Measurements from ENCODE around the gene NUTF2.
"Not testable (repeated sequence)": the region's sequence is repeated elsewhere in the genome, so short reads cannot be mapped to it uniquely, and the experiment has no call there.

Gene NUTF2

DNA sequence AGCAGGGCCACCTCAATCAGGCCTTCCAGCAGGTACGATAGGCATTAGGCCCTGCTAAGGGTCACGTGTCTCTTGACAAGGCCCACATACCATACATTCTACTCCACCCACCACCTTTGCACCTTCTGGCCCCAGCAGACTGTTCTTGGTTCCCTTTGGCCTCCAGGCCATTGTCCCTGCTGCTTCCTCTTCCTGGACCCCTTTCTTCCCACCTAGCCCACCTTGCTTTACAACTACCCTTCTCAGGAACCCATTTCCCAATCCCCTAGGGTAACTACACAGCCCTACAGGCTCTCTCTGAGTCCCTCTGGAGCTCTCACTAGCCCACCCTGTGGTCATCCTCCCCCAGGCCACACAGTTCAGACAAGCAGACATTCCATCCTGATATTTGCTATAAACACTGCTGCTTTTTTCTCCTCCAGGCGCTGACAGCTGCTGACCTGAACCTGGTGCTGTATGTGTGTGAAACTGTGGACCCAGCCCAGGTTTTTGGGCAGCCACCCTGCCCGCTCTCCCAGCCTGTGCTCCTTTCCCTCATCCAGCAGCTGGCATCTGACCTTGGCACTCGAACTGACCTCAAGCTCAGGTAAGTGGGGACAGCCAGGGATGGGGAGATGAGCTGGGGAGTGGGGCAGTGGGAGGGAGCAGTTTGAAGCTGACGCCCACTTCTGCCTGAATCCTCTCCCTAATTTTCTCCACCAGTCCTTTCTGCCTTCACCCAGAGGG lies 36.6 kb downstream of the NUTF2 start:
- in situ Hi-C loops (cut with MboI; ENCODE audit: low sequenced_read_pairs): no loop called here

DNA sequence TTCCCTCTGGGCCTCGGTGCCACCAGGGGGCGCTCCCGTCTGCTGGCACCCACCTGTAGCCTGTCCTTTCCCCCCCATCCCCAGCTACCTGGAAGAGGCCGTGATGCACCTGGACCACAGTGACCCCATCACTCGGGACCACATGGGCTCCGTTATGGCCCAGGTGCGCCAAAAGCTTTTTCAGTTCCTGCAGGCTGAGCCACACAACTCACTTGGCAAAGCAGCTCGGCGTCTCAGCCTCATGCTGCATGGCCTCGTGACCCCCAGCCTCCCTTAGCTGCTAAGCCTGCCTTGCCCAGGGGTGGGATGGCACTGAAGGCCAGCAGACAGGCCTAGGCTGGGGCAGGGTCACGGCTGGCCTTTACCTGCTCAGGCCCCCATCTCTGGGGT lies 37.1 kb downstream of the NUTF2 start:
- in situ Hi-C loops (cut with MboI; ENCODE audit: low sequenced_read_pairs): no loop called here

DNA sequence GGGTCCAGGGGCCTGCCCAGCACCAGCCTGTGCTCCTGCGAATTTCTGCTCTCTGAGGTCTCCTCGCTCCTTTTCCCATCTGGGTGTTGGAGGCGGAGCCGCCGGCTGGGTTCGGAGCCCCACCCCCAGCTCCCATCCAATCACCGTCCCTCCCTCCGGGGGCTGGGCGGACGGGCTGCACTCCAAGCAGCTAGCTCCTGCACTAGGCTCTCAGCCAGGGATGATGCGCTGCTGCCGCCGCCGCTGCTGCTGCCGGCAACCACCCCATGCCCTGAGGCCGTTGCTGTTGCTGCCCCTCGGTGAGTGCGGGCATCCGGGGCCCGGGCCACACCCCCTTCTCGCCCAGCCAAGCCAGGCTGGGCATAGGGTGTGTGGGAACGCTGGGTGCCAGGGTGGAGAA lies 38.0 kb downstream of the NUTF2 start, which contains the start of gene NRN1L:
Gene NRN1L (plus strand): TSS at position 202 of the 400 bp plus-strand sequence. CDS start 19 bp downstream, at position 221.
- in situ Hi-C loops (cut with MboI; ENCODE audit: low sequenced_read_pairs): no loop called here

DNA sequence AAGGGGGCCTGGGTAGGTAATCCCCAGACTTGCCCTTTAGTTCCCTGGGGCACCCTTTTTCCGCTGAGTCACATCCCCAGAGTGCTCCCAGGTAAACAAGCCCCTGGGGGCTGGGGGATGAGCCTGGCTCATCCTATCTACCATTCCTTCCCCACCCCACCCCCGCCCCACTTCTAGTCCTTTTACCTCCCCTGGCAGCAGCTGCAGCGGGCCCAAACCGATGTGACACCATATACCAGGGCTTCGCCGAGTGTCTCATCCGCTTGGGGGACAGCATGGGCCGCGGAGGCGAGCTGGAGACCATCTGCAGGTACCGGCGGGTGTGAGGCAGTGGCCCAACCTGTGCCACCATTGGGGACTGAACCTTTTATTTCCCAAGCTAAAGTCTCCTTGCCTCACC lies 38.8 kb downstream of the NUTF2 start:
- in situ Hi-C loops (cut with MboI; ENCODE audit: low sequenced_read_pairs): no loop called here

DNA sequence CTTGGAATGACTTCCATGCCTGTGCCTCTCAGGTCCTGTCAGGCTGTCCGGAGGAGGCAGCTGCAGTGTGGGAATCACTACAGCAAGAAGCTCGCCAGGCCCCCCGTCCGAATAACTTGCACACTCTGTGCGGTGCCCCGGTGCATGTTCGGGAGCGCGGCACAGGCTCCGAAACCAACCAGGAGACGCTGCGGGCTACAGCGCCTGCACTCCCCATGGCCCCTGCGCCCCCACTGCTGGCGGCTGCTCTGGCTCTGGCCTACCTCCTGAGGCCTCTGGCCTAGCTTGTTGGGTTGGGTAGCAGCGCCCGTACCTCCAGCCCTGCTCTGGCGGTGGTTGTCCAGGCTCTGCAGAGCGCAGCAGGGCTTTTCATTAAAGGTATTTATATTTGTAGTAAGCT lies 39.2 kb downstream of the NUTF2 start:
- in situ Hi-C loops (cut with MboI; ENCODE audit: low sequenced_read_pairs): no loop called here

DNA sequence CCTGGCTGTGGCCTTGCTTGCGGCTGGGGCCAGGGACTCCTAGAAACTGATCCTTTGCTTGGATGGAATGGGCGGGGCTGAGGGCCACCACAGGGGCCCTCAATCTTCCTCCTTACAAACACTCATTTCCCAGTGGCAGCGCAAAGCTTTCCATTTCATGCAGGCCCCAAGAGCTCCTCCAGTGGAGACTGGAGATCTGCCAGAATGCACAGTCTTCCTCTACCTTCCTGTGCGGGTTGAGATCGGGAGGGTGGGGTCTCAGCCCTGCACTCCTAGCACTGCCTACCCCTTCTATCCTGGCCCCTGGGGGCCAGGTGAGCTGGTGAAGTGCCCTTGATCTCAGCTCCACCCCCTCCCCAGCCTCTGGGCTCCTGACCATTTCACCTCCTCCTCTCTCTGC lies 39.7 kb downstream of the NUTF2 start:
- in situ Hi-C loops (cut with MboI; ENCODE audit: low sequenced_read_pairs): no loop called here

DNA sequence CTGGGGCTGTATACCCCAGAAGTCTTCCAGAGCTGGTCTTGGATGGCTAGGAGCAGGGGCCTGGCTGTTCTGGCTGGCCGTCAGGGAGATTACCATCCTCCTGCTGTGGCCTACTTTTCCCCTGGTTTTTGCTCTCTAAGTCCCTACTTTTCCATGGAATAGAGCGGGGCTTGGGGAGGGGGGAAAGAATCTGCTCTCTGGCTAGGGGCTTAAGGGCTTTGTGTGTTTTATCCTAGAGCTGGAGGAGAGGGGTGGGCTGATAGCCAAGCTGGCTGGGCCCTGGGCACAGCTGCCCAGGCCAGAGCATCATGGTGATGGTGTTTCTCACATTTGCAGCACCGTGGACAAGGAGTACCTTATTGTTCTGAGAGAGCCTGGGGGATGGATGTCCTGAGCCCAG lies 41.6 kb downstream of the NUTF2 start:
- in situ Hi-C loops (cut with MboI; ENCODE audit: low sequenced_read_pairs): no loop called here

DNA sequence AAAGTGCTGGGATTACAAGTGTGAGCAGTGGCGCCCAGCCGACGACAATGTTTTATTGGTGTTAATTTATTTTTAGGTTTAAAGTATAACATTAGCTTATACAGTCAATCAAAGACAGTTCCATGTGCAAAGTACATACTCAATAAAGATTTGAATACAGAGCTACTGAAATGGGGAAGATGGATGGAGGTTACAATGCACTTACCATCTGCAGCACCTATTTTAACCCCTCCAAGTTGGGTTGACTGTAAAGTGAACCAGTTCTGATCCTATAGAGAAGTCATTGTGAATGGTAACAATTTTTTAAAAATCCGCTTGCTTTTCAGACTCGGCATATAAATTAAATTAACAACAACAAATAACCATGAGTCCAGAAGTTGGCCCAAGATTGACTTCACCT lies 45.6 kb downstream of the NUTF2 start:
- in situ Hi-C loops (cut with MboI; ENCODE audit: low sequenced_read_pairs): no loop called here

DNA sequence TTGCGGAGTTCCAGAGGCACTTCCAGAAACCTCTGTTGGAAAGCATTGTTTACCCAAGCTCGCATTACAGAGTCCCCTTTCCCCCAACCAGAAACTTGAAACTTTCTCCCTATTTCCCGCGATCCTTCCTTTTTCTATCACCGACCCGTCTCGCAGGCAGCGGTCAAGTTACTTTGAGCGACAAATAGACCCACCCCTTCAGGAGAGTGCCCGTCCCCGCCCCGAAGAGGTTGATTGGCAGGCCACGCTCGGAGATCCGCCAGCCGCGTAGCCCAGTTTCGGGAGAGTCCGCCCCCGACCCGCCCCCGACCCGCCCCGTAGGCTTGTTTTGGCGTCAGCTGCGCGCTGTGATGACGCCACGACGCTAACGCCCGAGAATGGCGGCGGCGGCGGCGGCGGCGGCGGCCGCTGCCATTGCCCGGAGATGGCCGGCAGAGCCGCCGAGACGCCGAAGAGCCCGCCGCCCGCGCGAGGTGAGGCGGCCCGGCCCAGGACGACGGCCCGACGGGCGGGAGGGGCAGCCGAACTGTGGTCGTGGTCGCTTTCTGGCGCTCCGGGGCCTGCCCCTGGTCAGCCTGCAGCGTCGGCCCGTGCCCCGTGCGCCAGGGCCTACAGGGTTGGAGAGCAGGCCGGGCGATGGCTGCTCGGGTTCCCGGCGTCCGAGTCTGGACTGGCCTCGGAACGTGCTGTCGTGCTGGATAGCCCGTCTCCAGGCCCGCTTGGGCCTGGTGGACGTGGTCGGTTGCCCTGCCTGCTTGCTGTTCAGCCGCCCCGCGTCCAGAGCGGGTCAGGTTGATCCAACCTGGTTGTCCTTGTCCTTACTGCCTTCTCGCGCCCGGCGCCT lies 46.4 kb downstream of the NUTF2 start, which contains the start of gene PSKH1:
Gene PSKH1 (plus strand): TSS at position 356 of the 844 bp plus-strand sequence. CDS start 15,496 bp downstream, outside the sequence.
- in situ Hi-C loops (cut with MboI; ENCODE audit: low sequenced_read_pairs): no loop called here

DNA sequence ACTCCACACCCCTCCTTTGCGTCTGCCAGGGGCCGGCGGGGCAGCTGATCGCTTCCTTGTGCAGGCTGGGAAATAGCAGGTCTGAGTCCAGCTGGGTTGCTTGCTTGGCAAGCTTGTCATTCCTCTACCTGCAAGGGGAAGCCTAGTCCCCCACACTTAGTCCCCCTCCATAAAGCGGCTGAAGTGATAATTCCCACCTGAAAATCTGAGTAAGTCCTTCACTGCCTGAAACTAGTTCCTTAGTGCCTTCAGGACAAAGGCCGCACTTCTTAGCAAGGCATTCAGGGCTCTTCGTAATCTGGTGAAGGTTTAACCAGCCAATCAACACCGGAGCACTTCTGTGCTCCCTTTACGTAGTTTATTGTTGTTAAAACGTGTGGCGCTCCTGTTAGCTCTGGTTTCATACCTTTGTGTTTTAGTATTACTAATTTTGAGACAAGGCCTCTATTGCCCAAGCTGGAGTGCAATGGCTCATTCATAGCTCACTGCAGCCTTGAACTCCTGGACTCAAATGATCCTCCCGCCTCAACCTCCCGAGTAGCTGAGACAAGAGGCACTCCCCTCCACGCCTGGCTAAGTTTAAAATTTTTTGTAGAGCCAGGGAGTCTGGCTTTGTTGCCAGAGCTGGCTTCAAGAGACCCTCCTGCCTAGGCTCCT lies 47.1 kb downstream of the NUTF2 start:
- in situ Hi-C loops (cut with MboI; ENCODE audit: low sequenced_read_pairs): no loop called here

DNA sequence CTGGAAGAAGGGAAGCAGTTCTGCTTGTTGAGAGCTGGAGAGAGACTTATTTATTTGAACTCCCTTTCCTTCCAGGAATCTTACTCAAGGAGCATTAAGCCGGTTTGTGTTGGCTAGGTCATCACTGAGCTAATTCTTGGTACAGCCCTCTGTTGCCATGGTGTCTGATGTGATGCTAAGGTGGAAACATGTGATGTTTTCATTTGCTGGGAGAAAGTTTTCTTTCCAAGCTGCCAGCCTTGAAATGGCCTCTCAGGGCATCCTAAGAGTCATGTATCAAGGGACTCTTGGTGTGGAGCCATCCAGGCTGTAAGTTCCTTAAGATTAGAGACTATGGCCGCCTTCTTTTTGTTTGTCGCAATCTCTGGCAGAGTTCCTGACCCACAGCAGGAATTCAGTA lies 50.5 kb downstream of the NUTF2 start:
- in situ Hi-C loops (cut with MboI; ENCODE audit: low sequenced_read_pairs): no loop called here

DNA sequence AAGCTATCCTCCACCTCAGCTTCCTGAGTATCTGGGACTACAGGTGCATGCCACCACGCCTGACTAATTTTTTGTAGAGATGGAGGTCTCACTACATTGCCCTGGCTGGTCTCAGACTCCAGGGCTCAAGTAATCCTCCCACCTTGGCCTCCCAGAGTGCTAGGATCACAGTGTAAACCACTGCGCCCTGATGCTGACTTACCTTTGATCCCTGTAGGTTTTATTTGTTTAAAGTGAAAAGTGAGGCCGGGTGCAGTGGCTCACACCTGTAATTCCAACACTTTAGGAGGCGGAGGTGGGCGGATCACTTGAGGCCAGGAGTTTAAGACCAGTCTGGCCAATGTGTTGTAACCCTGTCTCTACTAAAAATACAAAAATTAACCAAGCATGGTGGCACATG lies 55.0 kb downstream of the NUTF2 start:
- in situ Hi-C loops (cut with MboI; ENCODE audit: low sequenced_read_pairs): no loop called here

DNA sequence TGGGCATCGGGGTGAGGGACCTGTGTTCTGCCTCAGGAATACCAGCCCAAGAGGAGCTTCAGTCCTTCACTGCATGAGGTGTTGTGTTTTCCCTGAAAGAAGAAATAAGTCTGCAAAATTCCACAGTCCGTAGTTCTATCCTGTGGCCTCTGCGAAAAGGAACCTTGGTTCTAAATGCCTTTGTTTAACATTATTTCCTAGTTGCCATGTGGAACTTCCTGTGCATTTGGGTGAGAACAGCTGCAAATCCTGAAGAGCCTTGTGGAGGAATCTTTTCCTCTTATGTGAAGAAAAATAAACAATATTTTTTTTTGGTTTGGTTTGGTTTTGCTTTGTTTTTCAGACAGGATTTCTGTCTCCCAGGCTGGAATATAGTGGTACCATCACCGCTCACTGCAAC lies 56.1 kb downstream of the NUTF2 start:
- in situ Hi-C loops (cut with MboI; ENCODE audit: low sequenced_read_pairs): no loop called here

DNA sequence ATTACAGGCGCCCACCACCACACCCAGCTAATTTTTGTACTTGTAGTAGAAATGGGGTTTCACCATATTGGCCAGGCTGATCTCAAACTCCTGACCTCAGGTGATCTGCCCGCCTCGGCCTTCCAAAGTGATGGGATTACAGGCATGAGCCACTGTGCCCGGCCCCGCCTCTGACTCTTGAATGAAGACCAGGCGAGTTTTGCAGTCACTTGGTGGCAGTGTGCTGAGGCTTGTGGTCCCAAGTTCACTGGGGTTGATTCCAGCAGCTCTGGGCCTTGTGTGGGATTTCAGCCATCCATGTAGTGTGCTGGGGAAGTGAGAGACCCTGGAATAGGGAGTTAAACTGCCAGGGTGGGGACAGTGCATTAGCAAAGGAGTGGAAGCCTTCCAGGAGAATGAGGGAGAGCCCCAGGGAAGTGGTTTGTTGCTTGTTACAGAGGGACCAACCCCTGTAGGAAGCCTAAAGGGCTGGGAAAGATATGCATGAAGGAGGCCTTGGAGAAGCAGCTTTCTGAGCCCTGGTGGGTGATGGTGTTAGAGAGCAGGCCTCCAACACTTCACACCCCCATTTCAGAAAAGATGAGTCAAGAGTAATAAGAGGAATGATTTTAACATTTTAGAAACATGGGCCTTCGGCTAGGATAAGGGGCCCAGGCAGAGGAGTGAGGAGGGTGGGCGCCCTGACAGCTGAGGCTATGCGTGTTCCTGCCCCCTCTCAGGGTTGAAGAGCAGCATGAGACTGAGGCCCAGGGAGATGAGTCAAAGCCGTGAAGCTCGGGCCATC lies 60.9 kb downstream of the NUTF2 start:
- in situ Hi-C loops (cut with MboI; ENCODE audit: low sequenced_read_pairs): no loop called here

DNA sequence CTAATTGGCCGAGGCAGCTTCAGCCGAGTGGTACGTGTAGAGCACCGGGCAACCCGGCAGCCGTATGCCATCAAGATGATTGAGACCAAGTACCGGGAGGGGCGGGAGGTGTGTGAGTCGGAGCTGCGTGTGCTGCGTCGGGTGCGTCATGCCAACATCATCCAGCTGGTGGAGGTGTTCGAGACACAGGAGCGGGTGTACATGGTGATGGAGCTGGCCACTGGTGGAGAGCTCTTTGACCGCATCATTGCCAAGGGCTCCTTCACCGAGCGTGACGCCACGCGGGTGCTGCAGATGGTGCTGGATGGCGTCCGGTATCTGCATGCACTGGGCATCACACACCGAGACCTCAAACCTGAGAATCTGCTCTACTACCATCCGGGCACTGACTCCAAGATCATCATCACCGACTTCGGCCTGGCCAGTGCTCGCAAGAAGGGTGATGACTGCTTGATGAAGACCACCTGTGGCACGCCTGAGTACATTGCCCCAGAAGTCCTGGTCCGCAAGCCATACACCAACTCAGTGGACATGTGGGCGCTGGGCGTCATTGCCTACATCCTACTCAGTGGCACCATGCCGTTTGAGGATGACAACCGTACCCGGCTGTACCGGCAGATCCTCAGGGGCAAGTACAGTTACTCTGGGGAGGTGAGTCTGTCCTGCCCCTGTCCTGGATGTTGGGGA lies 62.5 kb downstream of the NUTF2 start:
- in situ Hi-C loops (cut with MboI; ENCODE audit: low sequenced_read_pairs): no loop called here

DNA sequence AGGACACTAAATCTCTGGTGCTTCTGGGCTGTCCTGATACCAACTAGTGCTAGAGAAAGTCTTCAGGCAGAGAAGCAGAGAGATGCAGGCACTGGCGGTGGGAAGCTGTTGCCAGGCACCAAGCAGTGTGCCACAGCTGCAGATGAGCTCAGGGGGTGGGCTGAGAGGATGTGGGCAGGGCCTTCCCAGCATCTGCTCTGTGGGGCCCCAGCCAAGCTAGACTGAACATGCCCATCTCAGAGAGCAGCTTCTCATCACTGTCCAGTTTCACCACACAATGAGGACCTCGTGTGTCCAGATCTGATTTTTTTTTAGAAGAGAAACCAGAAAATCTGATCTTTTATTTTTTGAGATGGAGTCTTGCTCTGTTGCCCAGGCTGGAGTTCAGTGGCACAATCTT lies 63.4 kb downstream of the NUTF2 start:
- in situ Hi-C loops (cut with MboI; ENCODE audit: low sequenced_read_pairs): no loop called here

DNA sequence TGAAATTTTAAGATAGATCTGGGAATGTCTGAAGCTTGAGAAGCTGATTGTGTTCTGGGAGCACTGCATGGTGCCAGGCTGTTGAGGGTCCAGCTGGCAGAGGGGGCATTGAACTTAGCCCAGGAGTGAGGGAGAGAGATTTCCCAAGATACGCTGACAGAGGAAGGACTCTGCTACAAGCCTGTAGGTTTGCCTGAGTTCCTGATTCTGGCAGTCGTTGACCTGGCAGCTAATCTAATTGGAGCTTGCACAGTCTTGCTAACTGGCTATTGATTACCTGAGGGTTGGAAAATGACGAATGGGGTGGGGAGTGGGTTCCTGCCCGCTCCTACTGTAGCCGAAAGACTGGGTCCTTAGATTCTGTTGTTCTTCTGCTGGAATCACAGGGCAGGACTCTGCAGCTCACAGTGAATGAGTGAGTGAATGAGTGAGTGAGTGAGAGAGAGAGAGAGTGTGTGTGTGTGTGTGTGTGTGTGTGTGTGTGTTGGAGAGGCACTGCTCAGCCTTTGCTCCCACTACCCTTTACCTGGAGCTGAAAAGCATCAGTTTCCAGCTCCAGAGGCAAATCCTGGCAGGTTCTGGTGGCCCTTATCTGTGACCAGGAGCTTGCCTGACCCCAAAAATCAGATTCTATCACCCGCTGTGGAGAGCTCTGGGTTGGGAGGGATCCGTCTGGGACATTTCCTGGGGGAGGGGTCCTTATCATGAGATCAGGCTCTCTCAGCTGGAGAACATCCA lies 68.2 kb downstream of the NUTF2 start:
- in situ Hi-C loops (cut with MboI; ENCODE audit: low sequenced_read_pairs): no loop called here

DNA sequence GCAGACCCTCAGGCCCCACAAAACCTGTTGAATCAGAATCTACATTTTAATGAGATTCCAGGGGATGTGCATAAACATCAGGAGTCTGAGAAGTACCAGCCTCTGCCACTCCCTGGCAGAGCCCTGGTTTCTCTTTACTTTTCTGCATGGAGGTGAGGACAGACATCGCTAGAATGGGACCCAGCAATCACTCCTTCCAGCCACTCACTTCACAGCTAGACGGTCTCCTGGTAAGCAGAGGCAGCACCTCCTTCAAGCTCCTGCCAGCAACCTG lies 68.7 kb downstream of the NUTF2 start:
- in situ Hi-C loops (cut with MboI; ENCODE audit: low sequenced_read_pairs): not testable (repeated sequence)

DNA sequence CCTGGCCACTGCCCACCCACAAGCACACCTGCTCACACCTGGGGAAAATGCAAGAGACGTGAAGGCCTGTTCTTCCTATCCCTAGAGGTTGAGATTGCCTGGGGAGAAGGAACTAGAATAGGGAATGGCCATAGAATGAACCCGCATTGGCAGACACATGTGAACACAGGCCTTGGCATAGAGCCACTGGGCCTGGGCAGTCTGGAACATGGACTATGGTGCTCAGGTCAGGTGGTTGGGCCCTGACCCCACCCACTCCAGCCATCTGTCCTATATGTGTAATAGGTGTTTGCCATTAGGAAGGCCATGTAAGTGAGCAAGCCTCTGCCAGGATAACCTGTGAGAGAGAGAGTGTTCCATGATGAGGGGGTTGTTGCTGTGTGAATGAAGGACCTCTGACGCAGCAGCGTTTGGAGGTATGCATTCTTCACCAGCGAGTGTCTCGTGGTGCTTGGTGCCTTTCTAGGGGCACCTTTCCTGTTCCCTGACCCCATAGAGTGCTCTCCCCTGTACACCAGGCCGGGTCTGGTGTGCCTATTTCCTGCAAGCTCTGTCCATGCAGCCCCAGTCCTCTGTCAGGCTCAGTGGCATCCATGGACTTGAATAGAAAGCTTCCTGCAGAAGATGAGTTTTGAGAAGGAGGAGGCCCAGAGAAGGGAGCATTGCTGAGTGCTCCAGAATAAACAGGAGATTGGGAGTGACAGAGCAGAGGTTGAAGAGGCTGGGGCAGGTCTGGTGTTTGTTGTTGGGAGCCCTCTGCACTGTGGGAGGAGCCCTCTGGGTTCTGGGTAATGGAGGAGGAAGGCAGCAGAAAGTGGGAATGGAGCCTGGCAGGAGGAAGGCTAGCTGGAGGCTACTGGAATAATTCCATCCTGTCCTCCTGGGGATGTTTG lies 69.3 kb downstream of the NUTF2 start:
- in situ Hi-C loops (cut with MboI; ENCODE audit: low sequenced_read_pairs): no loop called here

Measured in HL-60/S4 treated with retinoic acid at 250 ng/mL for 4 days and 3 days (cell line).